ENCODE data around the gene GNPDA2.
A peak's percentile ranks its signal among the peaks of the same experiment; 100 is the strongest.
"Not testable (repeated sequence)": the region's sequence is repeated elsewhere in the genome, so short reads cannot be mapped to it uniquely, and the experiment has no call there.

GNPDA2 gene

DNA sequence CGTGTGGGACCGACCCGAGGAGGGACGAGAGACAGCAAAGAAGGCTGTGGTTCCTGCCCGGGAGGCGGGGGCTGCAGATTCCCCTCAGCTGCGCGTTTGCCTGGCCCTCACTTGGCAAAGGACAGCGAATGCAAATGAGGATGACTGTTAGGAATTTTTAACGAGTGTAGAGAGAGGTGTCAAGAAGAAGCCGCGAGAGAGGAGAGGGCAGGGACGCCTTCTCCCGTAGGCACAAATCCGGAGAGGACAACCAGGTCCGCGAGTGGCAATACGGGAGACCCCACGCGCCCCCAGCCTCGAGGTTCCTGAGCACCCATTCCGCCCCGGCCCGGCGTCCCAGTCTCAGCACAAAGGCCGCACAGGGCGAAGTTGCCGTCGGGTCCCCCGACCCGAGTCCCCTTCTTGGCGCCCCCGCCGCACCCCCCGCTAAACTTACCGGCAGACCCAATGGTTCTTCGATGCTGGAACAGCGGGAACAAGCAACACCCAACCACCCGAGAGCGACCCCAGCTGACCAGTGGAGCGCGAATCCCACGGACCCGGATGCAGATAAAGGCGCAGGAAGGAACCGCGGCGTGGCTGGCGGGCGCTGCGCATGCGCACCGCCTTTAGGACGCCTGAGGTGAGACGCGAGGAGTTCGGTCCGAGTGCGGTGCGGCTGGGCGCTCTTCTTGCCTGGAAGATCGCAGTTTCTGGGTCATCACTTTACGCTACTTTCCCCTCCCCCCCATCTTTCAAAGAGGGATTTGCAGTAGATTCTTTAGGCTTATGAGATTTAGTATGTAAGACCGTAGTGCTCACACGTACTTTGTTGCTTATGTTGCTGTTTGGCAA is at the start of gene GNPDA2:
TSS of gene GNPDA2 (minus strand) at position 519 of the 834 bp plus-strand sequence. CDS start 4,349 bp downstream, outside the sequence.
- DNase-seq (ENCODE audit: low read depth in 4 of 4, low spot score in 1 of 4) = peak; percentile 40 to 73 (median 62)

DNA sequence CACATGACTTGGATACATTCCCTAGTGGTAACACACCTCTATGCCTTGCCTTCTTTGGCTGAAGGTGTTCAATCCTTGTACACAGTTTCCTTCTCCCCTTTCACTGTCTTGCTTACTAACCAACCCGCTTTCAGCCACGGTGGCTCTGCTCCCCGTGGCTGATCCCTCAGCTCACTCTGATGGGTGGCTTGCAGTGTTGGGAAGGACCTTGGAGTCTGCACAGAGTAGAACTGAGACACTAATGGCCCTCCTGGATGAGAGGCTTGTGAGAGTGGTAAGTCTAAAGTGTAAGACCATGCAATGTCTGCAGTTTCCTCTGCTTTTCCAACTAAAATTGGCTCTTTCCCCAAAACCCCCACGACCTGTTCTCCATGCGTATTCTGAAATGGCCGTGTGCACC is 46.0 kb upstream of the GNPDA2 start:
- DNase-seq (ENCODE audit: low read depth in 4 of 4, low spot score in 1 of 4) = no peak

DNA sequence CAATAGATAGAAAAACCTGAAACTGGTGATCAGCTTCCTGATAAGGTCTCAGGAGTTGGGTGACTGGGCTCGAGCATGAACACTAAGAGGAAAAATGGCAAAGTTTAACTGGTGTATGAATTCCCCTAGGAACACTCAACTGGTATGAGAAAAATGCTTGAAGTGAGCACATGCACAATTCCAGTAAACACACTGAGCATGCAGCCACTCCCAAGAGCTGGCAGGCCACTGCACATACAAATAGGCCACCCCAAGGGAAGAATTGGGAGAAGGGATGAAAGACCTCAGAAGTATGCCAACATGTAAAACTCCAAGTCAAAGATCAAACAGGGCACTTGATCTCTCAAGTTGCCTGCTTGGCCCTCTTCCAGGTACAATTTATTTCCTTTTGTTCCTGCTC is 45.4 kb upstream of the GNPDA2 start:
- DNase-seq (ENCODE audit: low read depth in 4 of 4, low spot score in 1 of 4) = no peak

DNA sequence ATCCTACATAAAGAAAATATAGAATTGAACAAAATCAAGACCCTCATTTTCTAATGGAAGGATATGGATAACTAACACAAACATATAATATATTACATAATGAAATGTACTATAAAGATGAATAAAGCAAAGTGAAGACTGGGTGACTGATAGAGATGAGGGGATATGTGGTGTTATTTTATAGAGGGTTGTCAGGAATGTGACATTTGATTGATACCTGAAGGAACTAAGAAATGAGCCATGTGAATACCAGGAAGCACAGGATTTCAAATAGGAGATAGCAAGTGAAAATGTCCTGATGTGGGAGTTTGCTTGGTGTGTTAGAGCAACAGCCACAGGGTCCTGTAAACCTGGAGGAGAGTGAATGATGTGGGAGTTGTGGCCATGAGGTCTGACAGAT is 40.1 kb upstream of the GNPDA2 start:
- DNase-seq (ENCODE audit: low read depth in 4 of 4, low spot score in 1 of 4) = no peak

DNA sequence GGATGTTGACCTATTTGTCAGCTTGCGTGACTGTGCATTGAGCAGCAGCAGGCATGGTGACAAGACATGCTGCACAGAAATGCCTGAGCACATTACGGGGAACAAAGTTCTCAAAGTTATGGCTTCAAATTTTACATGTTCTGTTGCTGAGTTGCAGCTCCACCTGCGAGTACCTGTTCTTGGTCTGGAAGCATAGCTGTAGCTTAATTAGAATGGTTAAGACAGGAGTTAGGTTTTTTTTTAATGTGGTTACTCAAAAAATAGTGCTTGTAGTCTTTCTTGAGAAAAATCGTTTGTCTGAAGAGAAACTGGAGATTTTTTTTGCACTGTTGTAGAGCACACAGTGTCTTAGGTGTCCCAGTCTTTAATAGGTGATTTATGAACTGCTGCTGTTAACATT is 38.8 kb upstream of the GNPDA2 start:
- DNase-seq (ENCODE audit: low read depth in 4 of 4, low spot score in 1 of 4) = no peak

DNA sequence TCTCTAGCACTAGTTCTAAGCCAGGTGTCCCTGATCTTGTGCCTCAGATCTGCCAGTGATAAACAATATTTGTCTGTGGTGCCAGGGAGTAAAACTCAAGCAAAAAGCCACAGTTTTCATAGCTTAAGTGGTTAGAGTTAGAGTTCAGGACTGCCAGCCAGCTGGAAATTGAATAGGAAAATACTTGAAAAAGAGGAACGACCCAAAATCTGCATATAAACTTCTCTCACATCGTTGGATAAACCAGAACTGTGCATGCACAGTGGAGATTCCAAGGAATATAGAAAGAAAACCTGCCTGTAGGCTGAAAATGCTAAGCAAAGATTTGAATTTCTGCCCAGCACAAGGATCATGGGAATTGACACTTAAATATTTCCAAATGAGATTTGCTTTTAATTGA is 35.0 kb upstream of the GNPDA2 start:
- DNase-seq (ENCODE audit: low read depth in 4 of 4, low spot score in 1 of 4) = no peak

DNA sequence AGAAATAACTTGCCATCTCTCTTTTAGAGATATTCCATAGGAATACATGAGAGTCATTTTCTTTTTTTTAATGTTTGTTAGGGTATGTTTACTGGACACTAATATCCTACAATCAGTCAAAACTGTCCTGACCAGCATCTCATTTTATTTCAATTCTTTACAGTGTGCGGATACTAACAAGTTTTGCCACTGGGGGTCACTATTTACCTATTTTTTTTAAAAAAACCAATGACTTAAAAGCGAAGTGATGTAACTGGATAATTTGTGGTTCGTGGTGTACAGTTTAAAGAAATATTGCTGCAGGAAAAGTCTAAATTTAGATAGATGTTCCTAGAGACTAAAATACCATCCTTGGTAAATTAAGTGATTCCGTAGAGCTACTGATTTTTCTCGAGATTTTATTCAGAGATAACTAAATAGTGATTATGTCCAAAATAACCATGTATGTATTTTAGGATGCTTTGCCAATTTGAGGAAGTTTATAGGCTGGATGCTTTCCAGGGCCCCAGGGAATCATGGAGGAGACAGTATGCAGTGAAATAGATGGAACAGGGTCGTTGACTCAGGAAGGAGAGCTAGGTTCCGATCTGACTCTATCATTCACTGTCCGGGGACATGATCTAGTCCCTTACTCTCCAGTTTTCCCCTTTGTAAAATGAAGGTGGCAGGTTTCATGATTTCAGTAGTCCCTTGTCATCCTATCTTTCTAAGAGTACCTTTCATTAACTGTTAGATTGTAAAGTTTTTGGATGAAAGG is 34.0 kb upstream of the GNPDA2 start:
- DNase-seq (ENCODE audit: low read depth in 4 of 4, low spot score in 1 of 4) = no peak

DNA sequence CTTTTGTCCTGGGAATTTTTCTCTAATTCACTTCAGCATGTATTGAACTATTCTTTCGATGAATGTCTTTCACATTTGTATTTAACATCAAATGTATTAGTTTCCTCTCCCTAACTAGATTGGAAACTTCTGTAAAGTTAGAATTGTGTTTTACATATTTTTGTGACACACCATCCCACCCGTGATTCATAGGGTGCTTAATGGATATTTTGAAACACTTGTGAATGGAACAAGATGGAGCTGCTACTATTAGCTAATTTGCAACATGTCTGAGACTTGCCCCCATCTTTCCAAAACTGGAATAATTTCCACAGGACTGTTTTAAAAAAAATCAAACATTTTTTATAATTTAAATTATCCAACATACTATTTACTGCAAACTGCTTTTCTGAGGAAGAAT is 30.2 kb upstream of the GNPDA2 start:
- no peak for DNase-seq (ENCODE audit: low read depth in 4 of 4, low spot score in 1 of 4)

DNA sequence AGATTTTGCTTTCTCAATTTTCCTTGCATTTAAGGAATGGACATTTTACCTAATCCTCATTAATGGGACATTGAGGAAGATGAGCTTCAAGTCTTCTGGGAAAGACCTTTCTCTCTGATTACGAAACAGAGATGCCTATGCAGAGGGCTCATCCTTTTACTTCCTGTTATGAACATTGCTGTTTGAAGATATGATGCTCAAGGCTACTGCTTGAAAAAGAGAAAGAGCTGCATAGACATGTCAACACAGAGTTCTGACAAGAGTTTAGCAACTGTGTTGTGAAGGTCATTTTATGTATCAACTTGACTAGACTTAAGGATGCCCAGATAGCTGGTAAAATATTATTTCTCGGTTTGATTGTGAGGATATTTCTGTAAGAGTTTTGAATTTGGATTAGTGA is 13.8 kb upstream of the GNPDA2 start:
- no peak for DNase-seq (ENCODE audit: low read depth in 4 of 4, low spot score in 1 of 4)

DNA sequence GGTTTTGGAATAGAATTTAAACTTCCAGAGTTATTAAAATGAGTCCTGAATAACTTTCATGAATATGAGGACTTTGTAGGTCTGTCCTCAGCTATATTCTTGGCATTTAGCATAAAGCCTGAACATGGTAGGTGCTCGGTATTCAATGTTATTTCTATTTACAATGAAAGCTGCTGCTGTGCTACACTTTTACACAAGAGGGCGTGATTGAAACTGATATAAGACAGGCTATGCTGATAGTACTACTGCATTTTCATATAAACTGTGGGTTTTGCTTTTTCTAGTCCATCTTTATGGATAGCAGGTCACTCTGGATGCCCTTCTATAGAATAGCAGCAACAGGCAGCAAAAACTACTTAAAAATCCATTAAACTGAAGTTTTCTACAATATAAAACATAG is 12.3 kb upstream of the GNPDA2 start:
- DNase-seq (ENCODE audit: low read depth in 4 of 4, low spot score in 1 of 4) = no peak

DNA sequence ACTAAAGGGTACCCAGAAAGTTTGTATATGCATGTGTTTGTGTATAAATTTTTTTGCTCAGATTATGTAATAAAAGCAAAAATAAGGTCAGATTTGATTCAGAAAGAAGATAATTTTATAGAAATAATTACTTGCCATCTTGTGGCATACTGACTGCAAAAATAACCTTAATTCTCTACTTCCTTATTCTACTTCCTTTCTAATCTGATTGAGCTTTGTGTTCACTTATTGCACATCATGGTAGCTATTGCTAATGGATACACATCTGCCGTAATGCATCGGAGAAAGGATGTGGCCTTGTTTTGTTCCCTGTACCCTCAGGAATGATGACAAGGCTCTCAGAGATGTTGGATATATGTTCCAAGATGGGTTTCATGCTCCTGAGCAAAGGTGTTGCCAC is 10.5 kb upstream of the GNPDA2 start:
- DNase-seq (ENCODE audit: low read depth in 4 of 4, low spot score in 1 of 4) = no peak

DNA sequence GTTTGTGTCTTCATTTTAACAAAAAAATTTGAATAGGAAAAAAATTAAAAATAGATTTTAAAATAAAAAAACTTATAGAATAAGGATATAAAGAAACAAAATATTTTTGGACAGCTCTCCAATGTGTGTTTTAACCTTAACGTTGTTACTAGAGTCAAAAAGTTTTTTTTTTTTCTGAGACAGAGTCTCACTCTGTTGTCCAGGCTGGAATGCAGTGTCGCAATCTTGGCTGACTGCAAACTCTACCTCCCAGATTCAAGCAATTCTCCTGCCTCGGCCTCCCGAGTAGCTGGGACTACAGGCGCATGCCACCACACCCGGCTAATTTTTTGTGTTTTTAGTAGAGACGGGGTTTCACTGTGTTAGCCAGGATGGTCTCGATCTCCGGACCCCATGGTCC is 2.3 kb upstream of the GNPDA2 start:
- not testable (repeated sequence) for DNase-seq (ENCODE audit: low read depth in 4 of 4, low spot score in 1 of 4)

DNA sequence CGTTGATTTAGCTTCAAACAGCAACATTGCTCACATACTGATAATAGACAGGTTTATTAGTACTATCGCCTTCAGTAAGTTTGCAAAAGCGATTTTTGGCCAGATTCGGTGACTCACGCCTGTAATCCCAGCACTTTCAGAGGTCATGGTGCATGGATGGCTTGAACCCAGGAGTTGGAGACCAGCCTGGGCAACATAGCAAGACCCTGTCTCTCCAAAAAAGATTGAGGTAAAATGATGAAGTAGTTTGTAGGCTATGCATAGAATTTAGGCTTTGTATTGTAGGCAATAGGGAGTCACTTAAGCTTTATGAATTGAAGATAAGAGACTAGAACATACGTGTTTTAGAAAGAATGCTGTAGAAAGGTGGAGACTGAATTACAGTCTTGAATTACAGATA is 1.1 kb upstream of the GNPDA2 start:
- no peak for DNase-seq (ENCODE audit: low read depth in 4 of 4, low spot score in 1 of 4)

DNA sequence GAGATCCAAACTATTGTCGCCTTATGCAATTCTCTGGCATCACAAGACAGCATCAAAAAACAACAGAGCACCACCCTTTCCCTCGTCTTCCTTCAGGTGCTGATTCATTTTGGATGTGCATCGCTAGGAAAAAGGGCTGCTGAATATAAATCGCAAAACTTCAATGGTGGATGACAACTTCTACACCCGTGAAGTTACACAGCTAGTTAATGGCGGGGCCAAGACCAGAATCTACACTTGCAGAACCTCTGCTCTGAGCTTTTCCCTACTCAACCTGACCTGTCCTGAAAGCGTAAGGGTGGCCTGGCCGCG is 674 bp downstream of the GNPDA2 start:
- no peak for DNase-seq (ENCODE audit: low read depth in 4 of 4, low spot score in 1 of 4)

DNA sequence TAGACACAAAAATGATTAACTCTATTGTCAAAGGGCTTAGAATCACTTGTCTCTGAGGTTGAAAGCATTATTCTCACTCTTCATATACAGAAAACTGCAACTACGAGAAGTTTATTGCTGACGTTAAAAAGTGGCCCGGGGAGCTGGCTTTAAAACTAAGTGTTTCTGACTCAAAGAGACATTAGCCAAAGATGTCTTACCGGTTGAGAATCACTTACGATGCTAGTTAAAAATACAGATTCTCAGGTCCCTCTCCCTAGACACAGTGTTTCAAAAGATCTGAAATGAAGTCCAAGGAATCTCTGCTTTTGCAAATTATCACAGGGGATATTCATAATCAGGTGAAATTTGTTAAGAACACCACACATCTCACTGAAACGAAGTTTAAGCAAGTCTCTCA is 1.2 kb downstream of the GNPDA2 start:
- DNase-seq (ENCODE audit: low read depth in 4 of 4, low spot score in 1 of 4) = no peak

DNA sequence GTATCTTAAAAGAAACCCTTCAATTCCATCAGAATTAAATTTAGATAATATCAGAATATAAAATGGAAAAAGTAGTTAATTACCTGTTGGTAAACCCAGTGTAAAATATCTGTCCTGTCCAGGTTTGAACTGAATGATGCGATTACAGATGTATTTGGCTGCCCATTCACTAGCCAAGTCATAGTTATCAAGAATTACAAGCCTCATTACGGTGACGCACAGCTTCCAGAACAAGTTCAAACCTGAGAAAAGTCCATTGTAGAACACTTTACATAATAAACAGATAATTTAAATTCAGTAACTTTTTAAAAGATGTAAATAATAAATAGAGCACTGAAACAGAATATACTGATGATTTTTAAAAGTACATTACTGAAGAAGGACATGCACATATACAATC is 4.4 kb downstream of the GNPDA2 start:
- DNase-seq (ENCODE audit: low read depth in 4 of 4, low spot score in 1 of 4) = no peak

DNA sequence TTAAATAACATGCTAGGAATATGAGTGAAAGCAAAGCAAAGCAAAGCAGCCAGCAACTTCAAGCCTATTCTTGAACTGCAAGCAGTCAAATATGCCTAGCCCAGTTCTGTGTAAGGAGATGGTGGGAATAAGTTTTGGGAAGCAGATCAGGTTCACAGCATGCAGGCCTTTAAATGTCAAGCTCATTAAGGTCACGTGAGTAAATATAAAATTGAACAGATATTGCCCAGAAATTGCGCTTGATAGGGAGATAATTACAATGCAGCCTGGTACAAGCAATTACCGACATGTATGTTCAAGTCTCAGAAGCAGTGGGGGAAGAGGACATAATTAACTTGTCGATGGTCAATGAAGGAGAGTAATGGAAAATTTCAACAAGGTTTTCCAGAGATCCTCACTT is 6.0 kb downstream of the GNPDA2 start:
- DNase-seq (ENCODE audit: low read depth in 4 of 4, low spot score in 1 of 4) = no peak

DNA sequence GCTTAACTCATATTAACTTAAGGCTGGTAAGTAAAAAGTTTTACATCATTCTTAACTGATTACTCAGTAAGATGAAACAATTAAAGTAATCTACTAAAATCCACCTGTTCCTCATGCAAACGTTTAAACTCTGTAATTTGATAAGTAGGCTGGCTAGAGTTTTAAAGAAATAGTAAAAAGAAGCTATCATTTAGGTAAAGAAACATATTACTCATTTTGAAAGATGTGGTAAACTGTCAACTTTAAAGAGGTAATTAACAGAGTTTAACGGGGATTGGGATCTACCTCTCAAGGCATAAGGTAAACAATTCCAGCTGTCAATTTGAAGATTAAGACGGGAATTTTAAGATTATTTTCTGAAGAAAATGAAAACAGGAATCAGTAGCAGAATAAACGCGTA is 9.8 kb downstream of the GNPDA2 start:
- DNase-seq (ENCODE audit: low read depth in 4 of 4, low spot score in 1 of 4) = no peak

DNA sequence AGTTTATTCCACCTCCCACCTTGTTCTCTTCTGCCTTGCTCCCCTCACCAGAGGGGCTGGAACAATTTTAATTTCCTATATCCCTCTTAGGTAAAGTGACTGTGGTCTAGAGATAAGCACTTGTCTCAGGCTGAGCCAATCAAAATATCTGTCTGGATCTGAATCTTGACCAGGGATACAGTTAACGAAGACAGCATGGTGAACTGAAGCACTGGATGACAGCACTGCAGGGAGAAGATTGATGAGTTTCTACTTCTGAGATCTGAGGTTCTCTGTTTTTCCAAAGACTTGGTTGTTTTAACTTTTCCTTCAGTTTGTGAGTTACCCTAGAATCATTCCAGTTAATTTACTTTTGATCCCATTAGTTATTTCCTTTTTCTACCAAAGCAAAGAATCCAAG is 13.2 kb downstream of the GNPDA2 start:
- no peak for DNase-seq (ENCODE audit: low read depth in 4 of 4, low spot score in 1 of 4)

DNA sequence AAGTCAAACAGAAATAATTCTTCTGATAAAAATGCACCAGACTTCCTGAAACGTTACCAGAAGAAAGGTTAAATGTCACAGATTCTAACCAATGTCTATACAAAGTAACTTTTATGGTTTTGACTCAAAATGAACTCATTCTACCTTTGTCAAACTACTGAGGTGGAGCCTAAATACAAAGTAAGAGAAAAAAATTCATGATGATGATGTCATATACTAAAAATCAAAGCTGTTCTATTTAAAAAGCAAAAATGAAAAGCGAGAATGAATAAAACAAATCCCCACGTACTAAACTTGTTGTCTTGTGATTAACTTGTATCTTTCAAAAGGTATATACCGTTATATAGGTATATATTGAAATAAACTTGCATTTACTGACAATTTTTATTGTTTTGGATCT is 21.7 kb downstream of the GNPDA2 start:
- DNase-seq (ENCODE audit: low read depth in 4 of 4, low spot score in 1 of 4) = no peak

DNA sequence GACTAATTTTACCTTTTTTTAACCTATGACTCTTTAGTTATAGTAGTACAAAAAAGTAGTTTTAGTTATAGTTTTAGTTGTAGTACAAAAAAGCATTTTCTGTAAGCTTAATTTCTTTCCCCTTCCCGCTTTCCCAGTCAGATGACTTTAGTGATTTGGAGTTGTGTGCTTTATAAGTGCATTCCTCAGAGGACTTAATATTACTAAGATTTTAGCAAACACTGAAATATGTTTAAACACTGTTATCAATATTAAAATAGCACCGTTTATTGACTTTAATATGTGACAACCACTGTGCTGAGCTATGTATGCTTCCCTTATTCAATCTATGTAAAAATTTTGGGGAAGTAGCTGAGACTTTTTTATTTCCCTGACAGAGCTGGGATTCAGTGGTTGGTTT is 25.3 kb downstream of the GNPDA2 start:
- no peak for DNase-seq (ENCODE audit: low read depth in 4 of 4, low spot score in 1 of 4)

DNA sequence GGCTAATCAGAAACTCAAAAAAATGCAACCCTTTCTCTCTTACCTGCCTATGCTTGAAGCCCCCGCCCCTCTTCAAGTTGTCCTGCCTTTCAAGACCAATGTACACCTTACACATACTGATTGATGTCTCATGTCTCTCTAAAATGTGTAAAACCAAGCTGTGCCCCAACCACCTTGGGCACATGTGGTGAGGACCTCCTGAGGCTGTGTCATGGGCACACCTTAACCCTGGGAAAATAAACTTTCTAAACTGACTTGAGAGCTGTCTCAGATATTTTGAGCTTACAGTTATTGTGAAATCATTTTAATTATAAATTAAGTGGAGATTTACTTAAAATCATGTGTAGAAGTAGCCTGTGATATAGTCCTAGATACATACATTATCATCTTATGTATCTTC is 25.9 kb downstream of the GNPDA2 start:
- no peak for DNase-seq (ENCODE audit: low read depth in 4 of 4, low spot score in 1 of 4)

DNA sequence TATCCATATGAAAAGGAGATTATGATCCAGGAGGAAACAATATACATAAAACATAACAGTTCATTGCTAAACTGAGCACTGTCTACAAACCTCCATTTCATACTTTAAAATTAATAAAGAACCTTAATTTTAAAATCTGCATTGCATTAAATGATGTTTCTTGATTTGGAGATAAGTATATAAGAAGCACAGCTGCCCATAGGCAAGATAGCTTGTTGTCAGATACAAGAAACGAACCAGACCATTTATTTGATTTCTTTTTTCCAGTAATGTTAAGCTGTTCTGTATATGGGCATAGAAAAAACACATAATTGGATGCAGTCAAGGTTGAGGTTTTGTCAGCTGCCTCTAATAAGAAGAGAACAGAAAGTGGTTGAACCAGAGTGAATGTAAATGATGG is 41.7 kb downstream of the GNPDA2 start:
- DNase-seq (ENCODE audit: low read depth in 4 of 4, low spot score in 1 of 4) = no peak
